Frontal cortex (tissue), 4 donors: ENCODE measurements around the gene TMEM202. TPM values are rescaled to one million over a fixed set of nuclear protein-coding genes. Genes with fewer than 3 reads are reported as not detected.
"Not testable (repeated sequence)": the region's sequence is repeated elsewhere in the genome, so short reads cannot be mapped to it uniquely, and the experiment has no call there.

Experiments
- DNase-seq, 2 donors: peaks; one replicate each; pipeline ENCODE4 v3.0.0; 2012; ENCODE audit warnings: low spot score in 2 of 2
- FAIRE-seq: peaks from 2 replicates; lab custom pipeline; 2012; peaks lifted over from hg19 to GRCh38; lab: Jason Lieb, UNC
- total RNA-seq: library from RNA; depleted of rRNA; stranded (reverse); fragments of >200 nt; gene quantifications from one replicate; pipeline ENCODE4 v1.2.3, GENCODE V29; 2014
- donor health status: control.
- donor health status: control.
- donor health status: control.

TMEM202 gene
- total RNA-seq, 1 donor from 2014 or later = not detected

DNA sequence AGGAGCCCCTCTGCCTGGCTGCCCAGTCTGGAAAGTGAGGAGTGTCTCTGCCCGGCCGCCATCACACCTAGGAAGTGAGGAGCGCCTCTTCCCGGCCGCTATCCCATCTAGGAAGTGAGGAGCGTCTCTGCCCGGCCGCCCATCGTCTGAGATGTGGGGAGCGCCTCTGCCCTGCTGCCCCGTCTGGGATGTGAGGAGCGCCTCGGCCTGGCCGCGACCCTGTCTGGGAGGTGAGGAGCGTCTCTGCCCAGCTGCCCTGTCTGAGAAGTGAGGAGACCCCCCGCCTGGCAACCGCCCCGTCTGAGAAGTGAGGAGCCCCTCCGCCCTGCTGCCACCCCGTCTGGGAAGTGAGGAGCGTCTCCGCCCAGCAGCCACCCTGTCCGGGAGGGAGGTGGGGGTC lies 1.8 kb upstream of the TMEM202 start:
- not testable (repeated sequence) for FAIRE-seq, DNase-seq

DNA sequence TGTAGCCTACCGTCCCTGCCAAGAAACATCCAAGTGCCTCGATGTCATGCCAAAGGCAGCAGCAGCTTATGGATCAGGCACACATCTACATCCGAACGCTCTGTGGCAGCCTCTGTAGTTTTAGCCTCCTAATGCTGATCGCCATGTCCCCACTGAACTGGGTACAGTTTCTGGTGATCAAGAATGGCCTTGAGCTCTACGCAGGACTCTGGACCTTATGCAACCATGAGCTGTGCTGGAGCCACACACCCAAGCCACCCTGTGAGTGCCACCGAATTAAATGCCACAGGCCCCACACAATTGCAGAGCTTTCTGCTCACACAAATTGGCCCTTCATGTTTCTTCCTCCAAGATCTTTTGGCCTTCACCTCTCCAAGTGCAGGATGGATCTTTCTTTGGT lies 543 bp downstream of the TMEM202 start:
- no peak for FAIRE-seq
- no peak for DNase-seq

DNA sequence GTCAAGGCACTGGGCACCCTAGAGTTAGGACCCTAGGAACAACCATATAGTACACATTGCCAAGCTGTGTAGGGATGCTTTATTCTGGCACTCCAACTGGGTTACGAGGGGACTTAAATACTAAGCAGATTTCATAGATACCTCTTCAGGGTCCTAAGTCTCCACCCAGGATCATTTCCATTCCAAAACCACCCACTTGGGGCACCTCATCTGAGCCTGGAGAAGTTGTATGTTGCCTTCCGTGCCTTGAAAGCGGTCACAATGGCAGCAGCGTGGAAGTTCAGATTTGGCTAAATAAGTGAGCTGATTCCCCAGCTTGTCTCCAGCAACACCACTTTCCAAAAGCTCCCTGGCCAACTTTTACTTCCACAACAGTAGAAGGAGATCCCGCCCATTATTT lies 4.6 kb downstream of the TMEM202 start:
- no peak for DNase-seq
- FAIRE-seq = no peak

DNA sequence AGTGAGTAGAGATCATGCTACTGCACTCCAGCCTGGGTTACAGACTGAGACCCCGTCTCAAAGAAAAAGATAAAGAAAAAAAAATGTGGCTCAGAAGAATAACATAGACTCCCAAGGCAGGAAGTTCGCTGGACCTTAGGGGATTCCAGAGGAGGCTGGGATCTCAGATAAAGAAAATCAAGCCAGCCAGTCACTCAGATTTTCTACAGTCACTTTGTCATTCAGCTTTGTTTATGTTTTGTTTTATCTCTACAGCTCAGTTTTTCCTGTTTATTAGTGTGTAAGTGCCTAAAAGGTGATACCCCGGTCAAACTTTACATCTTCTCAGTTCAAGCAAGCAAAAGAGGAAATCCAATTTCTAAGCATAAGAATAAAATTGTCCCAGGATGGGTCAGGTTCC lies 6.3 kb downstream of the TMEM202 start:
- FAIRE-seq (no peak), DNase-seq (no peak)

DNA sequence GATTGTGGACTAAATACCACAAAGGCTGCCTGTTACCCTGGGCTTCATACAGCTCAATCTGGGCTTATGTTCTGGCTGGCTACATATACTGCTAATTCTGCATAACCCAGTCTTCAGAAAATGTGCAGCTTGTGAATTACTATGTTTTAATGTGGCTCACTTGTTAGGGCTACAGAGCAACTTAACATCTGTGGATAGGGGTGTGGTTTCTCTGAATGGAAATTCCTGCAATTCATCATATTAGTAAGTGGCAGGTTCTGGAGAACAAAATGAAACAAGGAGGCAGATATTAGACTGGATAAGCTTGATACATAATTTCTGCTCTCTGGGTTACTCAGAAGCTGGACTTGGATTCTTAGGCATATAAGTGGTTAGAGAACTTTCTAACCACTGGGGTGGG lies 6.7 kb downstream of the TMEM202 start:
- FAIRE-seq (no peak), DNase-seq (no peak)

DNA sequence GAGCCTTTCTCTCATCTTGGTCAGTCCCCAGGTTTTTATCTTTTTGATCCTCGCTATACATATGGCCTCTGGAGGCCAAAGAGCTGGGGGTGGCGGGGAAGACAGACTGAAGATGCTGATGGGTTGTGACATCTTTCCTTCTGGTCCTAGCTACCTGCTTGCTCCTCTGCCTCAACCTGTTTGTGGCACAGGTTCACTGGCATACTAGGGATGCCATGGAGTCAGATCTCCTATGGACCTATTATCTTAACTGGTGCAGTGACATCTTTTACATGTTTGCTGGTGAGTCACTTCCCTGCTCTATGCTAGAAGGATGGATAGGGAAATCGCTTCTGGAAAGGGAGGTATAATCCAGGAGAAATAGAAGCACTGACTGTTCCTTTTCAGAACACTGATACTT lies 8.8 kb downstream of the TMEM202 start:
- DNase-seq = no peak
- no peak for FAIRE-seq

DNA sequence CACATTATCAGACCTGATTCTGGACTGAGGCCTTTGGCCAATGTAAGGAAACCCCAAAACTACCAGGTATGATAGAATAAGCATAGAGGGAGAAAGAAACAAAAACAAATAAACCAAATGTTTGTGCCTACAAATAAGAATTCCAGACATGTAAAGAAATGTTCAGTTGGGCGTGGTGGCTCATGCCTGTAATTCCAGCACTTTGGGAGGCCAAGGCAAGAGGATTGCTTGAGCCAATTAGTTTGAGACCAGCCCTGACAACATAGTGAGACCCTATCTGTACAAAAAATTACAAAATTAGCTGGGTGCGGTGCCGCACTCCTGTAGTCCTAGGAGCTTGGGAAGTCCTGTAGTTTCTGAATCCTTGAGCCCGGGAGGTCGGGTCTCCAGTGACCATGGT lies 13.0 kb downstream of the TMEM202 start:
- DNase-seq = no peak
- no peak for FAIRE-seq

DNA sequence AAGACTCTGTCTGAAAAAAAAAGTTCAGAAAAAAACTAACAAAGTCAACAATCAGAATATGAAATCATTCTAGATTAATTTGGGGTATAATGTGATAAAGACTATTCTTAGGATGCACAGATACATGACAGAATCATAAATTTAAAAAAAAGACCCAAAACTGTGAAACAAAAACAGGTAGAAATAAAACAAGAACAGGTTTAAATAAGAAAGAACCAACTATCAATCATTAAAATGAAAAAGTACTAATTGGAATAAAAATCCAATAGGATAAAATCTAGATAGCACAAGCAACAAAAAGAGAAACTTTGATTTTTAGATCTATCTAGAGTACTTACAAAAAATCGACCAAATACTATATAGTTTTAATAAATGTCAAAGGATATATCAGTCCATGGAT lies 13.4 kb downstream of the TMEM202 start:
- FAIRE-seq = no peak
- no peak for DNase-seq

DNA sequence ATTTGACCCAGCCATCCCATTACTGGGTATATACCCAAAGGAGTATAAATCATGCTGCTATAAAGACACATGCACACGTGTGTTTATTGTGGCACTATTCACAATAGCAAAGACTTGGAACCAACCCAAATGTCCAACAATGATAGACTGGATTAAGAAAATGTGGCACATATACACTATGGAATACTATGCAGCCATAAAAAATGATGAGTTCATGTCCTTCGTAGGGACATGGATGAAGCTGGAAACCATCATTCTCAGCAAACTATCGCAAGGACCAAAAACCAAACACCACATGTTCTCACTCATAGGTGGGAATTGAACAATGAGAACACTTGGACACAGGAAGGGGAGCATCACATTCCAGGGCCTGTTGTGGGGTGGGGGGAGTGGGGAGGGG lies 15.2 kb downstream of the TMEM202 start:
- not testable (repeated sequence) for FAIRE-seq, DNase-seq

DNA sequence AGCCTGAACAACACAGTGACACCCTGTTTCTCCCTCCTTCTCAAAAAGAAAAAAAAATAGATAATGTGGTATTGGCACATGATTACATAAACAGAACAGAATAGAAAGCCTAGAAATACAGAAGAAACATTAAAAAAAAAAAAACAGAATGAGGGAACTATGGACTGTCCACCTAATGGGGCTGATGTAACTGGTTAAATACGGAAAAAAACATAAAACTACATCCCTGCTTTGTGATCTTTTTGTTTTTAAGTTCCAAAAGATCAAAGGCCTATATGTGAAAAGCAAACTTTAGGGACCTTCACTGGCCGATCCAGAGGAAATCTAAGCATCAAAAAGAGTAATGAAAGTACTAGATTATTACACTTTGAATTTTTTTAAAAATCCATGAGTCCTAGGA lies 17.2 kb downstream of the TMEM202 start:
- FAIRE-seq = no peak
- DNase-seq = no peak

DNA sequence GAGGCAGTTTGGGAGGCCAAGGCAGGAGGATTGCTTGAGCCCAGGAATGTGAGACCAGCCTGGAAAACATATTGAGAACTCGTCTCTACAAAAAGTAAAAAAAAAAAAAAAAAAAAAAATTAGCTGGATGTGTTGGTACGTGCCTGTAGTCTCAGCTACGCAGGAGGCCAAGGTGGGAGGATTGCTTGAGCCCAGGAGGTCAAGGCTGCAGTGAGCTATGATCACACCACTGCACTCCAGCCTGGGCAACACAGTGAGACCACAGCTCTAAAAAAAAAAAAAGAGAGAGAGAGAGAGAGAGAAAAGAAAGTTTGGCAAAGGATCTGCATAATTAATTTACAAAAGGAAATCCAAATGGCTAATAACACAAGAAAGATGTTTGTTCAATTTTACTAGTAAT lies 21.7 kb downstream of the TMEM202 start:
- DNase-seq, FAIRE-seq: not testable (repeated sequence)

DNA sequence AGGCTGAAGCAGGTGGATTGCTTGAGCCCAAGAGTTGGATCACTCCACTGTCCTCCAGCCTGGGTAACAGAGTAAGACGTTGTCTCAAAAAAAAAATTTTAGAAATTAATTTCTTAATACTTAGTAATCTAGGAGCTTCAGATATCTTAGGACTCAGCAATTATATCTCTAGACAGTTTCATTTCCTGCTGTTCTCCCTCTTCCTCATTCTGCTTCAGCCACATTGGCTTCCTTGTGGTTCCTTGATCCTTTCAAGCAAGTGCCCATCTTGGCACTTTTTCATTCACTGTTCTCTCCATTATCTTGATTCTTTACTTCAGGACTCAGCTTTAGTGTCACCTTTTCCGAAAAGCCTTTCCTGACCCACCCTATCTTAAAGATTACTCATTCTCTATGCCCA lies 22.5 kb downstream of the TMEM202 start:
- no peak for FAIRE-seq
- no peak for DNase-seq

DNA sequence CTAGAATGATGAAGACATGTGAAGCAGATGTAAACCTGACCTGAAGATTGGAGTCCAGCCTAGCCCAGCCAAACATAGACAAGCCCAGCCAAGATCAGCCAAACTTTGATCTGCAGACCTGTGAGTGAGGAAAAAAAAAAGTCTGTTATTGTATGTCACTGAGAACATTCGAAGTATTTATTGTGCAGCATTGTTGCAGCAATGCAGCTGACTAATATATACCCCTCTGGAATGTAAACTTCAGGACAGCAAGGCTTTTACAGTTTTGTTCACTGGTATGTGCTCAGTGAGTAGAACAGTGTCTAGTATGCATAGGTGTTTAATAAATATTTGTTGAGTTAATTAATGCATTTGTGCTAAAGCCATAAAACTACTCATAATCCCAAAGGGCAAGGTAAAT lies 23.4 kb downstream of the TMEM202 start:
- FAIRE-seq (no peak), DNase-seq (no peak)

DNA sequence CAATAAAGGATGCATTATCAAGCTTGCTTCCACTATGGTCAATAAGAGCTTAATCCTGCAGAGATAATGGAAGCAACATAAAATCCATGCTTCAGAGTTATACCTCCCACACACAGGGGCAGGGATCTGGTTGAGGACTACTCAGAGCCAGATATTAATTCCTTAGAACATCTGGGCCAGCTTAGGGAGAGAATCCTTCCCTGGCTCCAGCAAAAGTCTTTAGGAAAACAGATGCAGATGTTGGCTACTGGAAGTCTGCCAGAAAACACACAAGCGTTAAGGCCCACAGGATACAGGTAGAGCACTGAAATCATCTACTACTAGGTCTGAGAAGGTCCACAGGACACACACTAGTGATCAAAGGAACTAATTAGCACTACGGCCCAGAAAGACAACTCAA lies 25.2 kb downstream of the TMEM202 start:
- DNase-seq = no peak
- no peak for FAIRE-seq

DNA sequence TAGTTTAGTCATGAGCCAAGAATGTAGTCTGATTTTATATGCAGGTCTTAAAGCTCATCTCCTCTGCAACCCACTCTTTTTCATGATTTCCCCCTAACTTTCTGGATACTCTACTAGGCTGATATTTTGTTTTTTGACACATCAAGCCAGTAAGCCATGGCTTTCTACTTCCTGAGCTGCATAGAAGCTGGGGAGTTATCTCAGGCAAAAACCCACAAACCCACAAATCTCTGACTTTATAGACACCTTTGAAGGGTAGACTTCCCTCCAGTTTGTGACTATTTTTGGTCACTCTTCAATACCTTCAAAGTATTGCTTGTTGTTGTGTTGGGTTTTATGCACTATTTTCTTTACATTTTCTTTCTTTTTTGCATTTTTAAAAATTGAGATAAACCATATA lies 28.6 kb downstream of the TMEM202 start:
- DNase-seq (no peak), FAIRE-seq (no peak)

DNA sequence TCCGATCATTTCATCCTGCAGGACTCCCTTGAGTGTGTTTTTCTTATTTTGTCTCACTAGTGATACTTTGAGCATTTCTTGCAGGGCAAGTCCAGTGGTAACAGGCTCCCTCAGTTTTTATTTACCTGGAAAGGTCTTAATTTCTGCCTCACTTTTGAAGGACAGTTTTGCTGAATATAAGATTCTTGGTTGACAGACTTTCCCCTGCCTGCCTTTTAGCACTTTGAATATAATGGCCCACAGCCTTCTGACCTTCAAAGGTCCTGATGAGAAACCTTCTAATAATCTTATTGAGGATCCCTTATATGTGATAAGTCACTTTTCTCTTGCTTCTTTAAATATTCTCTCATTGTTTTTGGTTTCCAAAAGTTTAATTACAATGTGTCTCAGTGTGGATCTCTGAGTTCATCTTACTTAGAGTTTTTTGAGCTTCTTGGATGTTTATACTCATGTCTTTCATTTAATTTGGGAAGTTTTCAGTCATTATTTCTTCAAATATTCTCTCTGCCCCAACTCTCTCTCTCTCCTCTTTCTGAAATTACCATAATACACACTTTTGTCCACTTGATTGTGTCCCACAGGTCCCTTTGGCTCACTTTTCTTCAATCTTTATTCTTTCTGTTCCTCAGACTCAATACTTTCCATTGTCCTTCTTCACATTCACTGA lies 39.7 kb downstream of the TMEM202 start:
- no peak for DNase-seq
- FAIRE-seq = no peak

DNA sequence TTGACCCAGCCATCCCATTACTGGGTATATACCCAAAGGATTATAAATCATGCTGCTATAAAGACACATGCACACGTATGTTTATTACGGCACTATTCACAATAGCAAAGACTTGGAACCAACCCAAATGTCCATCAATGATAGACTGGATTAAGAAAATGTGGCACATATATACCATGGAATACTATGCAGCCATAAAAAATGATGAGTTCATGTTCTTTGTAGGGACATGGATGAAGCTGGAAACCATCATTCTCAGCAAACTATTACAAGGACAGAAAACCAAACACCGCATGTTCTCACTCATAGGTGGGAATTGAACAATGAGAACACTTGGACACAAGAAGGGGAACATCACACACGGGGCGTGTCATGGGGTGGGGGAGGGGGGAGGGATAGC lies 44.7 kb downstream of the TMEM202 start:
- not testable (repeated sequence) for FAIRE-seq, DNase-seq

DNA sequence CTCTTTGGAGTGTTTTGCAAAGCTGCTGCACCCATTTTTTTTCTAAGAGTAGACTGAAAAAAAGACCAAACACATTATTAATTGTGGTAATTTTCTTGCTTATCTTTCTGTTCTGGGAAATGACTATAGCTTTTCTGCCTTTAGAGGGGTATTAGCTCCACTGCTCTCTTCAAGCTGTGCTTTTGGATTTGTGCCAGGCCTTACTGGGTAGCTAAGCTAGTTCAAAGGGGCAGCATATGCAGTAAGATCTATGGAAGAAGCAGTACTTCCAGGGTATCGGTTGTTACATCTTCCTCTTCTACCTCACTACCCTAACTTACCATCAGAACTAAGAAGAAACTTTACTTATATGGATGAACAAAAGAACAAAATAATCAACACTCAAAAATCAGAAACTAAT lies 47.3 kb downstream of the TMEM202 start:
- FAIRE-seq = no peak
- DNase-seq = no peak

DNA sequence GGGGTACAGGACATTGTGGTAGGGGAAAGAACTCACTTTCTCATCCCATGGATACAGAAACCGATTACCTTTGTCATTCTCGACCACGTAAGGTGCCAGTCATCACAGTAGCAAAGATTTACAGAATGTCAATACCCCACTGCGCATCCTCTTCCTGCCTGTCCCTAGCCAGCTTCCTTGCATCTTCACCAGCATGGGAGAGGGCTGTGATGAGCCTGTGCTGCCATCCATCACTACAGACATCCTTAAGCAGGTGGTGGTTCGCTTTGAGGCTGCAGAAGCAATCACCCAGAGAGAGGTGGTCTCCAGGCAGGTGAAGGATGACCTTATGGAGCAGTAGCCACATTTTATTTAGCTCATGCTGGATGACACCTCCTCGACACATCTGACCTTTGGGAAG lies 52.7 kb downstream of the TMEM202 start:
- no peak for FAIRE-seq
- DNase-seq = no peak

DNA sequence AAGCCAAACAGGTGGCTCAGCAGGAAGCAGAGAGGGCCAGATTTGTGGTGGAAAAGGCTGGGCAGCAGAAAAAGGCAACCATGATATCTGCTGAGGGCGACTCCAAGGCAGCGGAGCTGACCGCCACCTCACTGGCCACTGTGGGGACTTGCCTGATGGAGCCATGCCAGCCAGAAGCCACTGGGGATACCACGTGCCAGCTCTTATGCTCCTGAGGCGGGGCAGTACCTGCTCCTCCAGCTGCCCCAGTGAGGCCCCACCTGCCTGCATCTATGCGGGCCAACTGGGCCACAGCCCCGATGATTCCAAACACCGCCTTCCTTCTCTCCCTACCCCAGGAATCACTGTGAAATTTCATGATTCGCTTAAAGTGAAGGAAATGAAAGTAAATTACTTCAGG lies 53.1 kb downstream of the TMEM202 start:
- DNase-seq (no peak), FAIRE-seq (no peak)

DNA sequence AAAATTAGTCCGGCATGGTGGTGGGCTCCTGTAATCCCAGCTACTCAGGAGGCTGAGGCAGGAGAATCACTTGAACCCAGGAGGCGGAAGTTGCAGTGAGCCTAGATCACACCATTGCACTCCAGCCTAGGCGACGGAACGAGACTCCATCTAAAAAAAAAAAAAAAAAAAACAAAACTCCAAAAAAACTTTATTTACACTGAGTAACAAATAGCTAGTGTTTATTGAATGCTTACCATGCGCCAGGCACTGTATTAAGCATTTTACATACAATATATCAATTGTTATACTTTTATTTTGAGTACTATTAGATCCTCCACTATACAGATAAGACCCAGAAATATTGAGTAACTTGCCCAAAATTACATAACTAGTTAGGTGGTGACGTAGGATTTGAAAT lies 58.6 kb downstream of the TMEM202 start:
- FAIRE-seq = no peak

More for the DNA sequence above, 58.6 kb downstream of the TMEM202 start:
- no peak for DNase-seq
